A549 (cell line): Measurements from ENCODE around the gene IFRD1. TPM values are rescaled to one million over a fixed set of nuclear protein-coding genes. Genes with fewer than 3 reads are reported as not detected.

Experiments
- ATAC-seq, 2 experiments: fragments of 200-7000 bp in 1 of 2; fragments of >200 bp in 1 of 2; cut with Nextera tagmentation in 1 of 2; cut with Tn5 transposase in 1 of 2; 3 replicates each; pipeline versions ENCODE4 v1.8.0 to v1.9.1; 2018 to 2020; ENCODE audit warnings: mild to moderate bottlenecking in 1 of 2, moderate library complexity in 1 of 2
- CTCF ChIA-PET: fragments of 300-600 bp; sonication (Branson Sonifier 250); formaldehyde crosslinking; extraction: SDS; loops from one replicate; lab custom pipeline; 2021; ENCODE audit warnings: antibody characterized with exemption, inconsistent platforms; lab: Yijun Ruan, JAX
- POLR2A ChIA-PET: fragments of 350-600 bp; formaldehyde crosslinking; extraction: SDS; loops from one replicate; lab custom pipeline; 2021; ENCODE audit warnings: antibody characterized with exemption, inconsistent platforms; lab: Yijun Ruan, JAX
- DNase-seq, 2 experiments: peaks; one replicate each; pipeline versions ENCODE4 v3.0.0 to v3.0.0-alpha.2; 2011 to 2016; ENCODE audit warnings: low read depth in 1 of 2, low spot score in 1 of 2
- FAIRE-seq: peaks from 2 replicates; lab custom pipeline; 2011; peaks lifted over from hg19 to GRCh38; lab: Jason Lieb, UNC
- H3K27ac ChIP-seq, 2 experiments: fragments of >200 bp; sonication (Bioruptor Twin); formaldehyde crosslinking; 3 replicates each; pipeline ENCODE4 v1.5.1; 2016 to 2017
- H3K4me1 ChIP-seq: fragments of >200 bp; sonication (Bioruptor Twin); formaldehyde crosslinking; 3 replicates; pipeline ENCODE4 v1.6.1; 2016
- H3K4me2 ChIP-seq: fragments of >200 bp; sonication (Bioruptor Twin); formaldehyde crosslinking; 3 replicates; pipeline ENCODE4 v1.6.1; 2016
- H3K4me3 ChIP-seq: fragments of >200 bp; sonication (Bioruptor Twin); formaldehyde crosslinking; 3 replicates; pipeline ENCODE4 v1.5.1; 2016
- H3K9me3 ChIP-seq: fragments of >200 bp; sonication (Bioruptor Twin); formaldehyde crosslinking; 3 replicates; pipeline ENCODE4 v1.6.1; 2016
- ATOH8 ChIP-seq: fragments of 250-450 bp; sonication (Bioruptor Pico); IDR thresholded peaks from 2 replicates; pipeline ENCODE4 v1.5.0; 2020; ENCODE audit warnings: low read depth, mild to moderate bottlenecking, moderate library complexity
- BCL3 ChIP-seq: fragments of >200 bp; sonication (Bioruptor Twin); formaldehyde crosslinking; IDR thresholded peaks from 3 replicates; pipeline ENCODE4 v1.6.1; 2016
- CHD4 ChIP-seq: fragments of 200-600 bp; sonication (generic); IDR thresholded peaks from 2 replicates; pipeline ENCODE4 v1.6.1; 2016; ENCODE audit warnings: antibody characterized with exemption, mild to moderate bottlenecking, borderline replicate concordance
- CTCF ChIP-seq: fragments of >200 bp; sonication (Bioruptor Twin); formaldehyde crosslinking; IDR thresholded peaks from 3 replicates; pipeline ENCODE4 v1.5.1; 2016
- EHF ChIP-seq: fragments of 250-450 bp; sonication (Bioruptor Pico); IDR thresholded peaks from 2 replicates; pipeline ENCODE4 v1.5.0; 2020; ENCODE audit warnings: mild to moderate bottlenecking
- ELK1 ChIP-seq: fragments of 150-350 bp; IDR thresholded peaks from 2 replicates; pipeline ENCODE4 v1.6.1; 2014; ENCODE audit warnings: low read depth, mild to moderate bottlenecking, low read length
- FOSL2 ChIP-seq, 2 experiments: fragments of 450-650 bp in 1 of 2; fragments of >200 bp in 1 of 2; sonication (Bioruptor Twin) in 1 of 2; formaldehyde crosslinking; IDR thresholded peaks; 2 replicates each; pipeline versions ENCODE4 v1.5.0 to v1.6.1; 2016 to 2020; ENCODE audit warnings: mild to moderate bottlenecking in 1 of 2, moderate library complexity in 1 of 2
- JUN ChIP-seq, 2 experiments: fragments of >200 bp; sonication (Bioruptor Twin); formaldehyde crosslinking; IDR thresholded peaks; 2 replicates in 1 of 2; 3 replicates in 1 of 2; pipeline ENCODE4 v1.6.1; 2016 to 2017
- KDM1A ChIP-seq: fragments of 200-600 bp; sonication (generic); IDR thresholded peaks from 2 replicates; pipeline ENCODE4 v1.6.1; 2016; ENCODE audit warnings: low read depth, mild to moderate bottlenecking
- MAZ ChIP-seq: fragments of 150-350 bp; IDR thresholded peaks from 2 replicates; pipeline ENCODE4 v1.6.1; 2014; ENCODE audit warnings: antibody characterized with exemption, low read depth, low read length, borderline replicate concordance
- MYC ChIP-seq: IDR thresholded peaks from 2 replicates; pipeline ENCODE4 v1.6.1; 2012; ENCODE audit warnings: mild to moderate bottlenecking, inconsistent platforms, low read length, improper control_type of control experiment, borderline replicate concordance
- PHF8 ChIP-seq: fragments of 200-600 bp; sonication (generic); IDR thresholded peaks from 2 replicates; pipeline ENCODE4 v1.6.1; 2016; ENCODE audit warnings: low read depth, mild to moderate bottlenecking, antibody characterized with exemption, moderate library complexity, borderline replicate concordance
- POLR2A ChIP-seq: IDR thresholded peaks from 2 replicates; pipeline ENCODE4 v1.6.1; 2012; ENCODE audit warnings: mild to moderate bottlenecking, low read length
- POLR2AphosphoS2 ChIP-seq: conservative IDR thresholded peaks from 2 replicates; pipeline ENCODE4 v1.6.1; 2012; ENCODE audit warnings: low read length, improper control_type of control experiment, inconsistent platforms
- RARB ChIP-seq: fragments of 250-450 bp; sonication (Bioruptor Pico); IDR thresholded peaks from 2 replicates; pipeline ENCODE4 v1.8.0; 2021; ENCODE audit warnings: mild to moderate bottlenecking, moderate library complexity
- RFX5 ChIP-seq: fragments of 450-650 bp; IDR thresholded peaks from 2 replicates; pipeline ENCODE4 v1.7.1; 2014; ENCODE audit warnings: antibody characterized with exemption, mild to moderate bottlenecking, moderate library complexity
- TFCP2L1 ChIP-seq: fragments of 250-450 bp; sonication (Bioruptor Pico); IDR thresholded peaks from 2 replicates; pipeline ENCODE4 v1.5.0; 2021; ENCODE audit warnings: mild to moderate bottlenecking
- TP53 ChIP-seq: fragments of 250-450 bp; sonication (Bioruptor Pico); IDR thresholded peaks from 2 replicates; pipeline ENCODE4 v1.5.0; 2021; ENCODE audit warnings: mild to moderate bottlenecking, moderate library complexity
- ZC3H11A ChIP-seq: fragments of 450-650 bp; IDR thresholded peaks from 2 replicates; pipeline ENCODE4 v1.6.1; 2014; ENCODE audit warnings: antibody characterized with exemption, mild to moderate bottlenecking
- WGBS: methylation state at CpG from one replicate; pipeline ENCODE4 v1.1.6; 2017; ENCODE audit errors: missing lambda C conversion rate; 5-methylcytosine and 5-hydroxymethylcytosine counted together
- polyA minus RNA-seq: library from RNA; depleted of rRNA, polyadenylated mRNA; stranded (reverse); fragments of >200 nt; gene quantifications from 2 replicates; pipeline ENCODE4 v1.2.3, GENCODE V29; 2011; rRNA and poly(A)+ RNA removed
- polyA plus RNA-seq, 4 experiments: library from polyadenylated mRNA; depleted of rRNA in 3 of 4; stranded (reverse); fragments of >200 nt; fragmentation: RNase III in 1 of 4; extraction: RNeasy Plus Mini Kit Qiagen cat#74134 plus additional on column Dnase treatment in 1 of 4; gene quantifications; 2 replicates in 3 of 4; 3 replicates in 1 of 4; pipeline ENCODE4 v1.2.3, GENCODE V29; 2011 to 2017
- TF ChIP-seq, protein P1 (sequence below): IDR thresholded peaks from 2 replicates; pipeline ENCODE4 v1.6.1; 2012
- TF ChIP-seq, protein P2 (sequence below): IDR thresholded peaks from 2 replicates; pipeline ENCODE4 v1.6.1; 2012

Gene IFRD1, protein sequence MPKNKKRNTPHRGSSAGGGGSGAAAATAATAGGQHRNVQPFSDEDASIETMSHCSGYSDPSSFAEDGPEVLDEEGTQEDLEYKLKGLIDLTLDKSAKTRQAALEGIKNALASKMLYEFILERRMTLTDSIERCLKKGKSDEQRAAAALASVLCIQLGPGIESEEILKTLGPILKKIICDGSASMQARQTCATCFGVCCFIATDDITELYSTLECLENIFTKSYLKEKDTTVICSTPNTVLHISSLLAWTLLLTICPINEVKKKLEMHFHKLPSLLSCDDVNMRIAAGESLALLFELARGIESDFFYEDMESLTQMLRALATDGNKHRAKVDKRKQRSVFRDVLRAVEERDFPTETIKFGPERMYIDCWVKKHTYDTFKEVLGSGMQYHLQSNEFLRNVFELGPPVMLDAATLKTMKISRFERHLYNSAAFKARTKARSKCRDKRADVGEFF
- polyA plus RNA-seq (2011; rRNA removed) (95.1 and 129 TPM in 2 replicates), polyA plus RNA-seq (2017; fragmentation: RNase III; extraction: RNeasy Plus Mini Kit Qiagen cat#74134 plus additional on column Dnase treatment) (38.8 to 42.7 TPM (median 40.2 TPM) in 3 replicates), polyA minus RNA-seq (26.4 and 30.7 TPM in 2 replicates)
- 29.7 and 34.1 TPM in 2 replicates for polyA plus RNA-seq (2012; cell fraction: cytosol; rRNA removed)
- 35.2 and 36.9 TPM in 2 replicates for polyA plus RNA-seq (2012; cell fraction: nucleus; rRNA removed)

GRCh38 chr7:112449902-112450806 is at the start of gene IFRD1:
Gene IFRD1, plus strand, starts transcription at chr7:112450460. Its CDS starts 229 bp downstream, at chr7:112450689.
- ATAC-seq (peak; percentile 89 to 95), DNase-seq (peak; percentile 94 to 99), FAIRE-seq (no peak)
- Histone ChIP-seq H3K9me3 (no peaks in the 10 kb centered on the region), H3K27ac (peak within 1 kb of the TSS; percentile 91 to 93), H3K4me2 (peak within 1 kb of the TSS; percentile 83), H3K4me1 (peaks cover 29% of the 10 kb centered on the region), H3K4me3 (peak within 1 kb of the TSS; percentile 83)
- ChIA-PET POLR2A (interaction anchor here (0.6 to 3.9 kb wide), 29 partner anchors 9 to 697 kb away, joined by 3 to 89 read pairs (median 6); partner anchors contain the start of genes DOCK4, LSMEM1 and ZNF277), CTCF (interaction anchor here (0.9 to 1.7 kb wide), 8 partner anchors 9 to 709 kb away, joined by 3 to 5 read pairs (median 3); no protein-coding TSS in a partner anchor)
- TF ChIP-seq ZC3H11A (0 out of 2 replicates have a peak, but pooled peaks have one; percentile 5), EHF (CRISPR knock-in tag) (no peak), ATOH8 (0 out of 2 replicates have a peak, but pooled peaks have one; percentile 26), BCL3 (peak; percentile 94; the same call in 2 of the 3 replicates), CTCF (no peak), KDM1A (0 out of 2 replicates have a peak, but pooled peaks have one; percentile 15), MYC (peak; percentile 38; the same call in 1 of the 2 replicates), RARB (0 out of 2 replicates have a peak, but pooled peaks have one; percentile 55), TP53 (CRISPR knock-in tag) (0 out of 2 replicates have a peak, but pooled peaks have one; percentile 67), RFX5 (peak; percentile 12; the same call in 1 of the 2 replicates), POLR2A (peak; percentile 98), FOSL2 (IDR thresholded peaks at IDR 0.05) (no peak), FOSL2 (CRISPR knock-in tag; IDR thresholded peaks at IDR 0.05) (no peak), CHD4 (no peak), ELK1 (no peak), PHF8 (peak; percentile 100), TFCP2L1 (CRISPR knock-in tag) (peak; percentile 81), POLR2AphosphoS2 (0 out of 2 replicates have a peak, but pooled peaks have one; percentile 57), MAZ (0 out of 2 replicates have a peak, but pooled peaks have one; percentile 22), JUN (IDR thresholded peaks at IDR 0.05) (peak; percentile 88 to 95)
- TF ChIP-seq, protein P1, sequence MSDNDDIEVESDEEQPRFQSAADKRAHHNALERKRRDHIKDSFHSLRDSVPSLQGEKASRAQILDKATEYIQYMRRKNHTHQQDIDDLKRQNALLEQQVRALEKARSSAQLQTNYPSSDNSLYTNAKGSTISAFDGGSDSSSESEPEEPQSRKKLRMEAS = peak; percentile 50; the same call in 1 of the 2 replicates
- TF ChIP-seq, protein P2, sequence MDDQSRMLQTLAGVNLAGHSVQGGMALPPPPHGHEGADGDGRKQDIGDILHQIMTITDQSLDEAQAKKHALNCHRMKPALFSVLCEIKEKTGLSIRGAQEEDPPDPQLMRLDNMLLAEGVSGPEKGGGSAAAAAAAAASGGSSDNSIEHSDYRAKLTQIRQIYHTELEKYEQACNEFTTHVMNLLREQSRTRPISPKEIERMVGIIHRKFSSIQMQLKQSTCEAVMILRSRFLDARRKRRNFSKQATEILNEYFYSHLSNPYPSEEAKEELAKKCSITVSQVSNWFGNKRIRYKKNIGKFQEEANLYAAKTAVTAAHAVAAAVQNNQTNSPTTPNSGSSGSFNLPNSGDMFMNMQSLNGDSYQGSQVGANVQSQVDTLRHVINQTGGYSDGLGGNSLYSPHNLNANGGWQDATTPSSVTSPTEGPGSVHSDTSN = peak; percentile 23; the same call in 1 of the 2 replicates
- WGBS = 2% methylated on average over 50 of the region's 73 CpGs
